Anterior cingulate cortex (tissue), 58 donors: ENCODE data around the gene CYP51A1.
A peak's percentile ranks its signal among the peaks of the same experiment; 100 is the strongest.
"Not testable (repeated sequence)": the region's sequence is repeated elsewhere in the genome, so short reads cannot be mapped to it uniquely, and the experiment has no call there.

ENCODE experiments used
- DNase-seq, 58 donors: peaks; one replicate each; lab custom pipeline; 2025; lab: John Stamatoyannopoulos, UW

Gene CYP51A1

DNA sequence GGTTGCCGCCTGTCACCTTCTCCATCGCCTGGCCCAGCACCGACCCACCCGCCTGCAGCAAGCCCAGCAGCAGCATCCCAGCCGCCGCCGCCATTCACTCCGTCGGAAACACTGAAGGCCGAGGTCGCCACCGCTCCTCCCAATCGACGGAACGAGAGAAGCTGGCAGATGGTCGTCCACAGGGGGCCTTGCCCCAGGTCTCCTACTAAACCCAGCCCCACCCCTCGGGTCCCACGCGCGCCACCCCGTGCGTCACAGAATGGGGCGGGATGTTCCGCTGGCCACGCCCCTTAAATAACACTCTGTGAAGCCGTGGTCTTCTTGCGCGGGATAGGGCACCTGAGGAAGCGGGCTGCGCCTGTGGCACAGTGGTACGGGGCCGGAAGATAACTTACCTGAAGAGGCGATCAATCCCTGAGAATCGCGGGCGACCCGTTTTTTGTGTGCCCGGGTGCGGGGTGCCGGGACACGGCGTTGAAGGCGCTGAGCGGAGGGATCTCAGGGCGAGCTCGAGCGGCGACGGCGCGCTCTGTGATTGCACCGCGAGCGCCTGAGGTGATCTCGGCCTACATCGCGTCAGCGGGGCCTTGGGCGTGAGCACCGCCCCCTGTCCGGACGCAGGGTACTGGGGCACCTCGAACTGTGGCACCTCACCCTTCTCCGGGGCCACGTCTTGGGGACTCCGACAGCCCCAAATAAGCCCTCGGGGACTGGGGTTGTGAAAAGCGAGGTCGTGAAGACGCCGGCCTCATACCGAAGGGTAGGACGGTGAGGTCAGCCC is at the start of gene CYP51A1:
Gene CYP51A1, minus strand, starts transcription at position 207 of the 781 bp plus-strand sequence. Its CDS starts 113 bp downstream, at position 94.
- DNase-seq: peak; percentile 72 to 97 (median 91)

DNA sequence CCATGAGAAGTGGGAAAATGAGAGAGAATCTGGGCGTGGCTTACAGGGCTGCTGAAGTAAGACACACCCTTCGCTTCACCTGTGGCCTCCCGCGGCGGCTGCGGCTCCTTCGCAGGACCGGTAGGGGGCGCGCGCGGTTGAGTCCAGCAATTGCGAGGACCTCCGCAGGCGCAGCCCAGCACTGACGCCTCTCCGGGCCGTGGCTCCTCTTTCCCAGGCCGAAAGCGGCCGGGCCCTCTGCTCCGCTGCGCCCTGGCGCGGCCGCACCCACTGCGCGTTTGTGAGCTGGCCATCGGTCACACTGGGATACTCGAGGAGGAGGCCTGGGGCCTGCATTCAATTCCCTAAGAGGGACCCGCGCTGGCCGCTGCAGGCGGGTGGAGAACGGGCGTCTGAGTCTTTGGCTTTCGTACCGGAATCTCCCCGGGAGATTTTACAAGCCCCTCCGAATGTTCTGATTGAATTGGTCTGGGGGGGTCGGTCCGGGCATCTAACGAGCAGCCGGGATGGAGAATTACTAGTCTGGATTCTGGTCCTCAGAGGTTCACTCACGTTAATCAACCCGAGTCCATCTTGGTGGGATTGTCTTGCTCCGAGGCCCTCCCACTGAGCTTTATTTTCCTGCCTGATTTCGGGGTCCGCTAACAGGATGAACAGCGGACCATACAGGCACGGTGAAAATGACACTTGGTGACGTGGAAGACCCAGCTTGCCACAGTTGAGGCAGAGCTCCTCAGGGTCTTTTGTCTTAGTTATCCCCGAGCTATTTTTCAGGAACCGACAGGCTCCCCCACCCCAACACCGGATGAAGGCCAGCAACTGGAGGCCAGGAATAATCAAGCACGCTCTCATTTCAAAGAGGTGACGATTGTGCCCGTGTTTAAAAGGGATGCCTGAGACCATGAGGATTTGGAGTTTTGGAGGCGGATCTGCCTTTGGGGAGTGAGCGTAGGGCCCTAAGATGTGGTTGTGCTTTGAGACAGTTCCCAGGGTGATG is 44.9 kb upstream of the CYP51A1 start, which contains the start of gene LRRD1:
Gene LRRD1, minus strand, starts transcription at position 215 of the 997 bp plus-strand sequence. CDS start 13,940 bp downstream, outside the sequence.
- DNase-seq: peak in 57 of 58 donors; percentile 30 to 92 (median 75)

DNA sequence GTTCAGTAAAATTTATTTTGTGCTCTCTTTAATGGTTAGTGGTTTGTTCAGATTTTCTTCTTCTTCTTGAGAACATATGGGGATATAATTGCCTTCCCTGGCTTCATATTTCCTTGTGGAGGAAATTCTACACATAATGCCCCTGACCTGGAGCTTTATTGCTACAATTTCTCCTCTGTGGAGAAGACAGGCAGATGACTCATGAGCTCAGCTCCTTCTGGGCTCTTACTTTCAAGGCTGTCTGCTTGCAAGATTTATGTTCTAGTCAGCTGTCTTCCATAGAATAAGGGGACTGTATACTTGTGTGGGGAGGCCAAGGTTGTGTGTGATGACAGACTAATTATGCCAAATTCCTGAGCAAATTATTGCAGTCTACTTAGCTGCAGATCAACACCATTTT is 43.1 kb upstream of the CYP51A1 start:
- no peak for DNase-seq

DNA sequence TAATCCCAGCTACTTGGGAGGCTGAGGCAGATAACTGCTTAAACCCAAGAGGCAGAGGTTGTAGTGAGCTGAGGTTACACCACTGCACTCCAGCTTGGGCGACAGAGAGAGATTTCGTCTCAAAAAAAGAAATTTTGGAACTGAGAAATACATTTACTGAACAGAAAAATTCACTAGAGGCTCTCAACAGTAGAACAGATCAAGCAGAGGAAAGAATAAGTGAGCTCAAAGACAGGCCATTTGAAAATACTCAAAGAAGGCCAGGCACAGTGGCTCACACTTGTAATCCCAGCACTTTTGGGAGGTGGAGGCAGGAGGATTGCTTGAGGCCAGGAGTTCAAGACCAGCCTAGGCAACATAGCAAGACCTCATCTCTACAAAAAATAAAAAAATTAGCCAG is 35.3 kb upstream of the CYP51A1 start:
- not testable (repeated sequence) for DNase-seq

DNA sequence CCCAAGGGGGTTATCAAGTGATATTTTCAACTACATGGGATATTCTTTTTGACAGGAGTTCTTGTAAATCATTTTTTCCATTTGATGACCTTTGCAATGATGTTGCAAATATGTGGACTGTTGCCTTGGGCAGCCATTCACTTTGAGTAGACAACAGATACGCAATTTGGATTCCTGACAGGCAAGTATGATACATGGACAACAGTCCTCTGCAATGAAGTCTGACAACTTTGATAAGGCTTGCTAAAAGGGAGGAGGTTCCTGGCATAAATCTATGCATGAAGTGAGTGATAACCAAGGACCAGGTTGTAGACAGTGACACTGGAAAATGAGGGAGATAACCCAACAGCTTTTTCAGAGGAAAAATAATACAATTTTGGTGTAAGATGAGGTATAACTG is 27.0 kb upstream of the CYP51A1 start:
- DNase-seq: no peak

DNA sequence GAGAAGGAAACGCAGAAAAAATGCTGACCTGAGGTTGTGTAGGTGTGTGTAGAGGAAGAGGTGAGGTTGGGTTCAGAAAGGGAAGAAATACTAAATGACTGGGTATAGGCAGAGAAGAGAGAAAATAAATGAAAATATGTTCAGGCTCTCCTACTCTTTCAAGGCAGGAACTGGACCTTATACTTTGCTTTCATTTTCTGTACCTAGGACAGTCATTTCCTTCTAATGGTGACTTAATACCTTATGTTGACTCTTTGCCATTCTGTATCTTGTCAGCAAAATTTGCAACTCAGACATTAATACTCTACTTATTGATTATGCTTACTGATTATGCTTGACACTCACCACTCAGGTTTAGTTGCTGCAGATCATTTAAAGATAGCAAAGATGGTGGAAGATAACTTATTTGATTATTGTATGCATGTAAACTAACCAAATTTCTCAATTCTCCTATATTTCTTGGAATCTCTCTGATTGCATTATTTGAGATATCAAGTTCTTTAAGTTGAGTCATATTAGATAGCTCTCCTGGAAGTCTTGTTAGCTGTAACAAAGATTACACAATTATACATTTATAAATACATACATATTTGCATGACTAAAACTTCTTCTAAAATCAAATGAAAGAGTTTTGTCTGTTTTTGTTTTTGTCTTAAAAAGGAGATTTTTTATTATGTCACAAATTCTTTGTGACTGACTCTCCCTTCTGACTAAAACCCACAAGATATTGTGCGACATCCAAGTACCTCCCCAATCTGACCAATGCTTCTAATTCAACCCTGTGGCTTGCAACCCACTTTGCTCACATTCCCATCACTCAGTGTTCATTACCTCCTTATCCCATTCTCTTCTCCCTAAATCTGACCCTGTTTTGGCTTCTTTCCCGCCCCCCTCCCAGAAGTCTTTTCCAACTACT is 24.6 kb upstream of the CYP51A1 start:
- DNase-seq: no peak

DNA sequence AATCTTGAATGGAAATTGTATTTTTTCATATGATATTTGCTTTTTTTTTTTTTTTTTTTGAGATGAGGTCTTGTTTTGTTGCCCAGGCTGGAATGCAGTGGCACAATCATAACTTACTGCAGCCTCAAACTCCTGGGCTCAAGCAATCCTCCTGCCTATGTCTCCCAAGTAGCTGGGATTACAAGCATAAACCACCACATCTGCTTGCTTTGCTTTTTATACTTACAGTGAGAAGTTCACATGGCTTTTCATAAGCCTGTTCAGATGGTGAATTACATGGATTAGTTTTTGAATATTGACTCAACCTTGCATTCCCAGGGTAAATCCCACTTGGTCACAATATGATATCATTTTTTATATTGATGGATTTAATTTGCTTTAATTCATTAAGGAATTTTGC is 22.7 kb upstream of the CYP51A1 start:
- no peak for DNase-seq

DNA sequence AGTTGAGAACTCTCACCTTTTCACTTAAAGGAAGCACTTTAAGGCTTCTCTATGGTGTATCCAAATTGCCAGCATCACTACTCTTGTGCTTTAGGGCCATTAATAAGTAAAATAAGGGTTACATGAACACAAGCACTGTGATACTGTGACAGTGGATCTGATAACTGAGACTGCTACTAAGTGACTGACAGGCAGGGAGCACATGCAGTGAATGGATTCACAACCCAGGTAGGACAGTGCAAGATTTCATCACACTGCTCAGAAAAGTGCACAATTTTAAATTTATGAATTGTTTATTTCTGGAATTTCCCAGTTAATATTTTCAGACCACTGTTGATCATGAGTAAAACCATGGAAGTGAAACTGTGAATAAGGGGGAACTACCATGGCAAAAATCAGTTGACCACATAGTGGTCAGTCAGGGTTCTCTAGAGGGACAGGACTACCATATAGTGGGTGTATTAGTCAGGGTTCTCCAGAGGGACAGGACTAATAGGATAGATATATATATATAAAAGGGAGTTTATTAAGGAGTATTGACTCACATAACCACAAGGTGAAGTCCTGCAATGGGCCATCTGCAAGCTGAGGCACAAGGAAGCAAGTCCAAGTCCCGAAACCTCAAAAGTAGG is 20.9 kb upstream of the CYP51A1 start:
- no peak for DNase-seq

DNA sequence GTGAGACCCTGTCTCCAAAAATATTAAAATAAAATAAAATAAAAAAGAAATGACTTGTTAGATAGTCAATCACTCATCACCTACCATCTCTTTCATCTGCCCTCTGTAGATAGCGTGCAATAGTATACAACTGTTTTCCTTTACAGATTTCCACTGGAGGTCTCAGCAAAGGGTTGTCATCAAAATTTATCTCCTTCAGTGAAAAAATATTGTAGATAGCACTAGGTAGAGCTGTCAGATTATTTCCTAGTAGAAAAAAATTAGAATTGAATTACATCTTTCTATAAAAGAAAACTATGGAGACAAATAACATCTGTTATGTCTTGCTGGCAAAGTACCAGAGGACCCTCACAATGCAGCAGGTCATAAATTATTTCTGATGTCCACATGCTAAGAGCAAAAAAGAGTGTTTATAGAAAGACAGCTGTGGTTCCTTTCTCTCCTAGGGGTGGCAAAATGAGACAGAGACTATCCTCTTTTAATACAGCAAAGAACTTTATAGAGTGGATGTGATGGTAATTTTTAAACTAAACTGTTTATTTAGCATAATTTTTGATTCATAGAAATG is 16.3 kb upstream of the CYP51A1 start:
- DNase-seq: no peak

DNA sequence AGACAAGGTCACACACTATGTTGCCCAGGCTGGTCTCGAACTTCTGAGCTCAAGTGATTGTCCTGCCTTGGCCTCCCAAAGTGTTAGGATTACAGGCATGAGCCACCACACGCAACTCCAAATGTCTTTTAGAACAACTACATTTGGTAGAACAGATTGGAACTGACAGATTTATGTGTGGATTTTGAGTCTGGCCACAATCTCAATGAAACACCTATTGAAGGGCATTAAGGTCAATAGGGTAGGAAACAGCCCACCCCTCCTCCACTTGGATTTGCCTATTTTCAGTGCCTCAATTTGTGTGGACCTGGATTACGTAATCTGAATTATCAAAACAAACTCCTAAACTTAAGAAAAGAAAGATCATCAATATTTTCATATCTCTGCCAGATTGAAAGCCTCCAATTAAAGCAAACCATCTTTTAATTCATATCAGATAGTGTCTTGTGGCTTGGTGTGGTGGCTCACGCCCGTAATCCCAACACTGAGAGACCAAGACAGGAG is 15.5 kb upstream of the CYP51A1 start:
- DNase-seq: no peak

DNA sequence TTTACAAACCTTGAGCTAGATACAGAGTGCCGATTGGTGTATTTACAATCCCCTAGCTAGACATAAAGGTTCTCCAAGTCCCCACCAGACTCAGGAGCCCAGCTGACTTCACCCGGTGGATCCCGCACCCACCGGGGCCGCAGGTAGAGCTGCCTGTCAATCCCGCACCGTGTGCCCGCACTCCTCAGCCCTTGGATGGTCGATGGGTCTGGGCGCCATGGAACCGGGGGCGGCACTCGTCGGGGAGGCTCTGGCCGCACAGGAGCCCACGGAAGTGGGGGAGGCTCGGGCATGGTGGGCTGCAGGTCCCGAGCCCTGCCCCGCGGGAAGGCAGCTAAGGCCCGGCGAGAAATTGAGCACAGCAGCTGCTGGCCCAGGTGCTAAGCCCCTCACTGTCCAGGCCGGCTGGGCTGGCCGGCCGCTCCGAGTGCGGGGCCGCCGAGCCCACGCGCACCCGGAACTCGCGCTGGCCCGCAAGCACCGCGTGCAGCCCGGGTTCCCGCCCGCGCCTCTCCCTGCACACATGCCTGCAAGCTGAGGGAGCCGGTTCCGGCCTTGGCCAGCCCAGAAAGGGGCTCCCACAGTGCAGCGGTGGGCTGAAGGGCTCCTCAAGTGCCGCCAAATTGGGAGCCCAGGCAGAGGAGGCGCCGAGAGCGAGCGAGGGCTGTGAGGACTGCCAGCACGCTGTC is 9.1 kb upstream of the CYP51A1 start:
- DNase-seq: not testable (repeated sequence)

DNA sequence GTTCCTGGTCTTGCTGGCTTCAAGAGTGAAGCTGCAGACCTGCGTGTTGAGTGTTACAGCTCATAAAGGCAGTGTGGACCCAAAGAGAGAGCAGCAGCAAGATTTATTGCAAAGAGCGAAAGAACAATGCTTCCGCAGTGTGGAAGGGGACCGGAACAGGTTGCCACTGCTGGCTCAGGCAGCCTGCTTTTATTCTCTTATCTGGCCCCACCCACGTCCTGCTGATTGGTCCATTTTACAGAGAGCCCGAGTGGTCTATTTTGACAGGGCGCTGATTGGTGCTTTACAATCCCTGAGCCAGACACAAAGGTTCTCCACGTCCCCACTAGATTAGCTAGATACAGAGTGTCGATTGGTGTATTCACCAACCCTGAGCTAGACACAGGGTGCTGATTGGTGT is 8.5 kb upstream of the CYP51A1 start:
- not testable (repeated sequence) for DNase-seq

DNA sequence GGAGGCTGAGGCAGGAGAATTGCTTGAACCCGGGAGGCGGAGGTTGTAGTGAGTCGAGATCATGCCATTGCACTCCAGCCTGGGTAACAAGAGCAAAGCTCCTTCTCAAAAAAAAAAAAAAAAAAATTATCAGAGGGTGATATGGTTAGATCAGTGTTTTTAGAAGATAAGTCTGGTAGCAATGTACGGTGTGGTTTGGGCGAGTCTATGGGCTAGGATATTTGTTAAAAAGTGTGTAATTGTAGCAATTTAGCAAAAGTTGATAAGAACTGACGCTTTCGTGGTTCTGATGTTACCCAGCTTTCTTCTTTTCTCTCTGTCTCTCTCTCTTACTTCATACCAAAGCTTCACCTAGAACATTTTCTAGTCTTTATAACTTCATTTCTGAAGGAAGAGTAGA is 6.9 kb upstream of the CYP51A1 start:
- DNase-seq: no peak

DNA sequence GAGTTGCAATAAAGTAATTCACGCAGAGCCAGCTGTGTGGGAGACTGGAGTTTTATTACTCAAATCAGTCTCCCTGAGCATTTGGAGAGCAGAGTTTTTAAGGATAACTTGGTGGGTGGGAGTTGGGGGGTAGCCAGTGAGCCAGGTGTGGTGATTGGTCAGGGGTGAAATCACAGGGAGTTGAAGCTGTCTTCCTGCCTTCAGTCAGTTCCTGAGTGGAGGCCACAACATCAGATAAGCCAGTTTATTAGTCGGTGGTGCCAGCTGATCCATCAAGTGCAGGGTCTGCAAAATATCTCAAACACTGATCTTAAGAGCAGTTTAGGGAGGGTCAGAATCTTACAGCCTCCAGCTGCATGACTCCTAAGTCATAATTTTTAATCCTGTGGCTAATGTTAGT is 3.3 kb upstream of the CYP51A1 start:
- no peak for DNase-seq

DNA sequence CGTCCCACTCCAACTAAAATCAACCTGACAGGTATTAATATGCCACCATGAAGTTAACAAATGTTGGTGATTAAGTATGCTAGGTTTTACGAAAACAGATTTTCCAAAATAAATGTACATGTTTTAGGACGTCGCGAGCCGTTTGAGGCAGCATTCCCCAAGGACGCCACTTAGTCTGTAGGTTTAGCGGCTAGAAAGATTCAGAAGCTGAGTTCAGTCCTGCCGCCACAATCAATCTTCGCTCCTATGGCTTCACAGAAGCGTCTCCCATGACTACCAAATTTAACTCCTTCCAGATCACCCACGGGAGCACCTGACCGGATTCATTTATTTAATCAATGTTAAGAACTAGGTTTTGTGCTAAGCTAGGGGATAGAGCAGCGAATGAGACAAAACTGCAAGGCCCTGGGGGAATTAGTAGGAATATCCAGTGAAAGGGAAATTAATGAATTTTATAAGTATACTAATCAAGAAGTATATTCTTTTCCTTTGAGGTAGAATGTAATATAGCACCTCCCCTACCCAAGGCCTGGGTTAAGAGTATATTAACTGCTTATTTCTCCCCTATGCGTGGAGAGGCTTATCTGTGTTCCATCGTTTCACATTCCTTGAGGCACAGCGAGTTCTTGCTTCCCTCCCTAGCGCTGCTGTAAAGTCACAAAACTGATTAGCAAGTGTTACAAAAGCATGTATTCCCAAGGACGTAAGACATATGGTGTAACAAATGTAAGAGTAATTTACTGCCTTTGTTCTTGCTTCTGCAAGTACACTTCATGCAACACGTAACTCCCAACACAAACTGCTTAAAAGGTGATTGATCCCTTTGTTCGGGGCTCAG is 994 bp upstream of the CYP51A1 start:
- DNase-seq: peak in 33 of 58 donors; percentile 7 to 73 (median 41)

DNA sequence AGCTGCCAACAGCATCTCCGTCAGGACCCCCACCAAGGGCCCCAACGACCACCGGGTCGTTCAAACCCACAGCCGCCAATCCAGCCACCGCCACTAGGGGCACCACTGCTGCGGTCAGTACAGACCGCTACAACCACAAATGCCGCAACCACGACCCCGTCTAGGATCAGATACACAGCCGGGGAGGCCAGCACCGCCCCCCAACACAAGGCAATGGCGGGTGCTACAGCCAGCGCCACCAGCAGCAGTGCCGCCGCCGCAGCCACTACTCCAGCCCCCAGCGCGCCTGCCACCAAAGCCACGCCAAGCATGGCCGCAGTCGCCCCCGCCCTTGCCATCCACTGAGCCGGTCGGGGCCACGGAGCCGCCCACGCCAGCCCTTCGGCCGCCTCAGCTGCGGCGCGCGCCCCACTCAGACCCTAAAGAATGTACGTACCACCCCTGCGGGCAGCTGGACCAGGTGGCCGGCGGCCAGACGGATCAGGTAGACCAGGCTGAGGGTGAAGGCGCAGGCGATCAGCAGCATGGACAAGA is 473 bp downstream of the CYP51A1 start:
- DNase-seq: peak in 57 of 58 donors; percentile 28 to 84 (median 67)

DNA sequence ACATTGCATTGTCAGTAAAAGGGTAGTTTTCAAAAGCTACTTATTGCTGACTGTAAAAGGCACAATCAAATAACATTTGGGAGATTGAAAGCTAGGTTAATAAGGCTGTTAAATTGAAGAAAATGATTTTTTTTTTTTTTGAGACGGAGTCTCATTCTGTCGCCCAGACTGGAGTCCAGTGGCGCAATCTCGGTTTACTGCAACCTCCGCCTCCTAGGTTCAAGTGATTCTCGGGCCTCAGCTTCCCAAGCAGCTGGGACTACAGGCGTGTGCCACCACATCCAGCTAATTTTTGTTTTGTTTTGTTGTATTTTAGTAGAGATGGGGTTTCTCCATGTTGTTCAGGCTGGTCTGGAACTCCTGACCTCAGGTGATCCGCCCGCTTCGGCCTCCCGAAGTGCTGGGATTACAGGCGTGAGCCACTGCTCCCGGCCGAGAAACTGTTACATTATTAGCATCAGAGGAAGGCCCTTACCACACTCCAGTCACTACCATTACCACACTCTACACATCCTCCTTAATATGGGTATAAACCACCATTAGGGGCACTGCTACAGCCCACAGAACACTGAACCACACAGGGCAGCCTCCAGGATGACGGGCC is 1.0 kb downstream of the CYP51A1 start:
- peak in 1 of 58 donors; percentile 36 for DNase-seq
